Body of pancreas (tissue), 4 donors: ENCODE measurements around the gene INA. TPM values are rescaled to one million over a fixed set of nuclear protein-coding genes. Genes with fewer than 3 reads are reported as not detected.

Experiments
- ATAC-seq: fragments of 150-250 bp; one replicate; pipeline ENCODE4 v1.9.1; 2016
- DNase-seq, 4 donors: peaks; one replicate each; pipeline ENCODE4 v3.0.0-alpha.2; 2019
- H3K27ac ChIP-seq, 4 donors: fragments of 200-600 bp; sonication (generic); 1 replicate in 3 of 4; 2 replicates in 1 of 4; pipeline versions ENCODE4 v1.5.1 to v1.6.1; 2016 to 2019; ENCODE audit warnings: mild to moderate bottlenecking in 1 of 4, mixed read lengths in 1 of 4, moderate library complexity in 1 of 4
- H3K27me3 ChIP-seq, 2 donors: fragments of 200-600 bp; sonication (generic); one replicate each; pipeline ENCODE4 v1.6.0; 2016; ENCODE audit warnings: mild to moderate bottlenecking in 1 of 2
- H3K36me3 ChIP-seq, 2 donors: fragments of 200-600 bp; sonication (generic); replicated peaks in 1 of 2; 2 replicates each; pipeline ENCODE4 v1.5.1; 2016; ENCODE audit warnings: low read depth in 2 of 2; ENCODE audit not compliant: insufficient read depth in 1 of 2
- H3K4me1 ChIP-seq: fragments of 200-600 bp; sonication (generic); one replicate; pipeline ENCODE4 v1.6.0; 2016
- H3K4me3 ChIP-seq, 2 donors: fragments of 200-600 bp; sonication (generic); 1 replicate in 1 of 2; 2 replicates in 1 of 2; pipeline ENCODE4 v1.5.1; 2016 to 2019
- H3K9me3 ChIP-seq, 3 donors: fragments of 200-600 bp; sonication (generic); 1 replicate in 2 of 3; 2 replicates in 1 of 3; pipeline ENCODE4 v1.5.1; 2016
- POLR2A ChIP-seq, 3 donors: fragments of 450-650 bp; IDR thresholded peaks; one replicate each; pipeline ENCODE4 v1.6.1; 2016; ENCODE audit warnings: antibody characterized with exemption in 3 of 3, mild to moderate bottlenecking in 2 of 3
- WGBS, 2 donors: methylation state at CpG; one replicate each; pipeline ENCODE4 v1.1.5; 2017; 5-methylcytosine and 5-hydroxymethylcytosine counted together
- intact Hi-C: fragments of 100-400 bp; cut with DNase I; formaldehyde crosslinking; loops from one replicate; pipeline ENCODE4 v1.15.1; 2023
- total RNA-seq, 2 donors: library from RNA; depleted of rRNA; stranded (reverse); fragments of >200 nt; gene quantifications; one replicate each; pipeline ENCODE4 v1.1.0, GENCODE V29; 2016
- TF ChIP-seq, protein P1 (sequence below), 7 experiments: fragments of 450-650 bp in 4 of 7; fragments of 200-600 bp in 3 of 7; sonication (generic) in 3 of 7; IDR thresholded peaks; one replicate each; pipeline ENCODE4 v1.5.1; 2016 to 2019; ENCODE audit warnings: antibody characterized with exemption in 7 of 7

Gene INA
- total RNA-seq, 2 donors from 2014 or later, result 2.3 to 4.7 TPM

DNA sequence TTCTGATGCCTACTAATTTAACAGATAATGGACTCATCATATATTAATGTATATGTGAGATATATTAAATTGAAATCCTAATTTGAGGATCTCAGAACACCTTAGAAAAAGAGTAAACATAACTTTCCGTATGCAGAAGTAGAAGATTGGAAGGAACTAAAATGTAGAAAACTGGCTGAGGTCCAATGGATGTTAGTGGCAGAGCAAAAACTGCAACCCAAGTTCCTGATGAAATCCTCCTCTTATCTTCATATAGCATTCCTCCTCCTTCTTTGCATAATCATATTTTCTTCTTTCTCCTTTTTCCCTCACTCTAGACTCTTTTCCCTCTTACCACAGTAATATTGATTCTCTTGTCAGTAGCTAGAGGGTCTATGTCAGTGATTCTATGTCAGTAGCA, 6.0 kb downstream of the INA start:
- TF ChIP-seq POLR2A (IDR thresholded peaks at IDR 0.05), result no peak
- TF ChIP-seq, protein P1, sequence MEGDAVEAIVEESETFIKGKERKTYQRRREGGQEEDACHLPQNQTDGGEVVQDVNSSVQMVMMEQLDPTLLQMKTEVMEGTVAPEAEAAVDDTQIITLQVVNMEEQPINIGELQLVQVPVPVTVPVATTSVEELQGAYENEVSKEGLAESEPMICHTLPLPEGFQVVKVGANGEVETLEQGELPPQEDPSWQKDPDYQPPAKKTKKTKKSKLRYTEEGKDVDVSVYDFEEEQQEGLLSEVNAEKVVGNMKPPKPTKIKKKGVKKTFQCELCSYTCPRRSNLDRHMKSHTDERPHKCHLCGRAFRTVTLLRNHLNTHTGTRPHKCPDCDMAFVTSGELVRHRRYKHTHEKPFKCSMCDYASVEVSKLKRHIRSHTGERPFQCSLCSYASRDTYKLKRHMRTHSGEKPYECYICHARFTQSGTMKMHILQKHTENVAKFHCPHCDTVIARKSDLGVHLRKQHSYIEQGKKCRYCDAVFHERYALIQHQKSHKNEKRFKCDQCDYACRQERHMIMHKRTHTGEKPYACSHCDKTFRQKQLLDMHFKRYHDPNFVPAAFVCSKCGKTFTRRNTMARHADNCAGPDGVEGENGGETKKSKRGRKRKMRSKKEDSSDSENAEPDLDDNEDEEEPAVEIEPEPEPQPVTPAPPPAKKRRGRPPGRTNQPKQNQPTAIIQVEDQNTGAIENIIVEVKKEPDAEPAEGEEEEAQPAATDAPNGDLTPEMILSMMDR (IDR thresholded peaks at IDR 0.05), result no peak
- 31 to 37% methylated on average over 1 of the region's 1 CpG for WGBS, 2 donors
- no peak for DNase-seq
- H3K9me3 ChIP-seq, result no peaks in the 10 kb centered on the region
- peaks cover 0 to 11% of the 10 kb centered on the region in 2 donors for H3K27me3 ChIP-seq
- no peak overlapping the region for H3K27ac ChIP-seq
- intact Hi-C loops, result no loop called here
- no peaks in the 10 kb centered on the region for H3K36me3 ChIP-seq
- ATAC-seq, result no peak
- H3K4me1 ChIP-seq, result no peaks in the 10 kb centered on the region
- H3K4me3 ChIP-seq, result no peak overlapping the region

DNA sequence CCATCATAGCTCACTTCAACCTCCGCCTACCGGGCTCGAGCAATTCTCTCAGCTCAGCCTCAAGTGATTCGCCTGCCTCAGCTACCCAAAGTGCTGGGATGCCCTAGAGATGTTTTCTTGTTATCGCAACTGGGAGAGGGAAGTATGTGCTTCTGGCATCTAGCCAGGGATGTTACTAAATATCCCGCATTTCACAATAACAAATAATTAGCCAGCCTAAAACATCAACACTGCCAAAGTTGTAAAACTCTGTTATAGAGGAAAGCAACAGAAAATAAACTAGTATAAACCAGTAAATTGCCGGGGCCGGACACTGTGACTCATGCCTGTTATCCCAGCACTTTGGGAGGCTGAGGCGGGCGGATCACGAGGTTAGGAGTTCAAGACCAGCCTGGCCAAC, 7.2 kb downstream of the INA start:
- Histone ChIP-seq H3K27ac (no peak overlapping the region), H3K4me1 (no peaks in the 10 kb centered on the region), H3K36me3 (no peaks in the 10 kb centered on the region), H3K4me3 (no peak overlapping the region), H3K27me3 (peaks cover 0 to 4% of the 10 kb centered on the region in 2 donors), H3K9me3 (no peaks in the 10 kb centered on the region)
- TF ChIP-seq, protein P1 (IDR thresholded peaks at IDR 0.05), result no peak
- TF ChIP-seq POLR2A (IDR thresholded peaks at IDR 0.05), result no peak
- intact Hi-C loops, result no loop called here
- 69 to 77% methylated on average over 11 of the region's 11 CpGs for WGBS, 2 donors
- no peak for ATAC-seq
- no peak for DNase-seq

DNA sequence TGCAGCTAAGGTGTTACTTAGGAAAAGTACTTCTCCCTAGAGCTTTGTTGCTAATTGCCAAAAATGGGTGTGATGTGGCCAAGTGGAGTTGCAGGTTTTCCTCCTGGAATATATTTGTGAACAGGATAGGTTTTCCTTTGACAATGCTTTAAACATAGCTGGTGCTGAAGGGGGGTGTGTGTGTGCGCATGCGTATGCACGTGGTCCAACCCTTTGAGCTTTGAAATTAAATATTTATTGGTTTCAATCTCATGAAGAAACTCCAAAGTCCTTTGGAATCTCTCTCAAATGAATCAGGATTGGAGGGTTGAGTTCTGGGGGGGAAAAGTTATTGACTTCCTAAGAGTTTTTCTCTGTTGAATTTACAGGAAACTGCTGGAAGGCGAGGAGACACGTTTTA, 11.1 kb downstream of the INA start:
- H3K27ac ChIP-seq, result no peak overlapping the region
- TF ChIP-seq, protein P1 (IDR thresholded peaks at IDR 0.05), result no peak
- TF ChIP-seq POLR2A (IDR thresholded peaks at IDR 0.05), result no peak
- intact Hi-C loops, result no loop called here
- DNase-seq, result no peak
- WGBS, 2 donors, result 74 to 79% methylated on average over 5 of the region's 5 CpGs
- ATAC-seq, result no peak
- no peaks in the 10 kb centered on the region for H3K36me3 ChIP-seq
- no peaks in the 10 kb centered on the region for H3K9me3 ChIP-seq
- H3K4me3 ChIP-seq, result no peak overlapping the region
- H3K4me1 ChIP-seq, result no peaks in the 10 kb centered on the region
- peaks cover 0 to 4% of the 10 kb centered on the region in 2 donors for H3K27me3 ChIP-seq

DNA sequence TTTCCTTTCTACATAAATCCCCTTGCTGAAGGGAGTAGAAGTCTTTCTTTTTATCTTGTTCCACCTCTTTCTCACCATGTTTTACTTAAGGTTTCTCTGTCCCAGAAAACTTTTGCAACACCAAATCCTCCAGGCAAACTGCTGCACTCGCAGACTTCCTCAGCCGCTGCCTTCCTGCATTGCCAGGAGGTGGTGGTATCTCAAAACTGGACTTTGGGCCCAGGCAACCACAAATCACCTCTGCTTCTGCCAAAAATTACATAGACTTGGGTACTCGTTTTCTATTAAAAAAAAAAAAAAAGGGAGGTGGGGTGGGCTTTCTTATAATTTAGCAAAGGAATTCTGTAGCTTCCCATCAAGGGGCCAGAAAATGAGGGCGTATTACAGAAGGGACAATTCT, 14.7 kb downstream of the INA start:
- ATAC-seq (no peak), DNase-seq (no peak)
- Histone ChIP-seq H3K27me3 (no peaks in the 10 kb centered on the region), H3K27ac (no peak overlapping the region), H3K36me3 (no peaks in the 10 kb centered on the region), H3K9me3 (no peaks in the 10 kb centered on the region), H3K4me1 (no peaks in the 10 kb centered on the region), H3K4me3 (no peak overlapping the region)
- 59 to 77% methylated on average over 4 of the region's 4 CpGs for WGBS, 2 donors
- intact Hi-C loops, result no loop called here
- no peak for TF ChIP-seq POLR2A (IDR thresholded peaks at IDR 0.05)
- TF ChIP-seq, protein P1 (IDR thresholded peaks at IDR 0.05), result no peak

DNA sequence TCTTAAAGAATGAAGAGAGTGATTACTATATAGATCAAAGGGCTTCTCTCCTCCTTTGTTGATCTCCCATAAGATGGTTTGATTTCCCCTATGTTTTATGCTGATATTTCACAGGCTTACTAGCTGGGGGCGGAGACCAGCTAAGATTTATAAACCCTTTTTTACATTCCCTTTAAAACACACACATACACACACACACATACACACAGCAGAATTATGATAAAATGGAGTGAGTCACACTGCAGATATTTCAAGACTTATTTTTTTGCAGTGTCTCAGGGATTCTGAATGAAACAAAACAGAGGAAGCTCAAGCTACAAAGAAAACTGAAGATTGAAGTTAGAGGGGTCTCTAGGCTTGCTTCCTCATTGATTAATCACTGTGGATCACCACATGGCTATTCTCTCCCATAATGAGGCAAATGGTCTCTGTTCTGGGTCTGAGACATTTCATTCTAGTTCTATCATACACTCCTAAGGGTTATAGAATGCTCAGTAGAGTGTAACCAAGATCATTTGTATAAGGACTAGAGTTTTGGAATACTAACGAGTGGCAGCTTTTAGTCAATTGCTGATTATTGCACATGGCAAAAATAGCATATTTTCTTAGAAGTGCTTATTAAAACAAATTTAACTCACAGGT, 18.6 kb downstream of the INA start:
- H3K4me3 ChIP-seq, result no peak overlapping the region
- no peaks in the 10 kb centered on the region for H3K27me3 ChIP-seq
- 70 to 75% methylated on average over 2 of the region's 2 CpGs for WGBS, 2 donors
- no peaks in the 10 kb centered on the region for H3K4me1 ChIP-seq
- H3K9me3 ChIP-seq, result no peaks in the 10 kb centered on the region
- TF ChIP-seq, protein P1 (IDR thresholded peaks at IDR 0.05), result no peak
- no peak for TF ChIP-seq POLR2A (IDR thresholded peaks at IDR 0.05)
- no peaks in the 10 kb centered on the region for H3K36me3 ChIP-seq
- DNase-seq, result no peak
- no peak for ATAC-seq
- H3K27ac ChIP-seq, result no peak overlapping the region
- intact Hi-C loops, result no loop called here
